GM18502 (cell line): ENCODE results near the gene PLD5.
"Not testable (repeated sequence)": the region's sequence is repeated elsewhere in the genome, so short reads cannot be mapped to it uniquely, and the experiment has no call there.

Source experiments
- ATAC-seq: cut with Tn5 transposase; IDR thresholded peaks from one replicate; pipeline ENCODE4 v1.9.1; 2021; ENCODE audit warnings: mild to moderate bottlenecking; ENCODE audit not compliant: unreplicated experiment, poor library complexity

The PLD5 gene

DNA sequence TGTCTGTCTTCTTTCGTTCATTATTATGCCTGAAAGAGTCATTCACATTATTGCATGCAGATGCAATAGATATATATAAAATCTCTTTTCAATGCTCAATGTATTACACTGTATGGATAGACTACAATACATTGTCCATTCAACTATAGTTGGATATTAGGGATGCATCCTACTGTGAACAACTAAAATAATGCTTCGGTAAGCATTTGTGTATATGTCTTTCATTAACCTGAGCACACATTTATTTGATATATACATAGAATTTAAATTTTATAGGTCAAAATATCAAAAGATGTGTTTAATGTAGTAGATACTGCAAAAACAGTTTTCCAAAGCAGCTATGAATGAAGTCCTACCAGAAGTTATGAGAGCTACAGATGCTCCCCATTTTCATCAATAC, 8.9 kb downstream of the PLD5 start:
- no peak for ATAC-seq

DNA sequence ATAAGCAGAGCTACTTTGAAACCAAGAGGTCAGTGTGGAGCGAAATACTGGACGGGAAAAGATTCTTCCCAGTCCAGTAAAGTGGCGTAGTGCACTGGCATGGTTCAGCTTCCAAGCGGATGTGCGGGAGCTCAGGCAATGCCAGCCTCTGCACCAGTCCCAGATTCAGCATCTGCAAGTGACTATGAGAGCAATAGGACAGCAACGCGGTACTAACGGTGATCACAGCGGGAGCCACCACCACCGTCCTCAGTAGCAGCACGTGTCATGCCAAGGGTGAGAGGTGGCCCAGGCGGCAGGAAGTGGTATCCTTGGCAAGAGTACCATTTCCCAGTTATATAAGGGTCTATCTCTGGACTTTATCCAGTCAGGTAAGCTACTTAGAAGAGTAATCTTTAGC, 17.8 kb downstream of the PLD5 start:
- no peak for ATAC-seq

DNA sequence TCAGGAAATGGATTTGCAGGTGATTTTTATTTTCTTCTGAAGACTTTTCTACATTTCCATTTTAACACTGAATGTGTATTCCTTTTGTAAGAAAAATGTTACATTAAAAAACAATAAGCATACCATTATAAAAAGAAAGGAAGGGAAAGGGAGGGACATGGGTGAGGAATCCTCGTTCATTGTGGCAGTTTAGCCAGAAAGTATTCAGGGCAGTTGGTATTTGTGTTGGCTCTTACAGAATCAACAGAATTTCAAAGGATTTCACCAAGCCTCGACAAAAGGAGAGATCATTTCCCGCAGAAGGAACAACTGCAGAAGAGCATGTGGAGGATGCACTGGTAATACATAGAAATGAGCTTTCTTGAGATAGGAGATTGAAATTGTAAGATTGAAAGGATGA, 35.0 kb downstream of the PLD5 start:
- no peak for ATAC-seq

DNA sequence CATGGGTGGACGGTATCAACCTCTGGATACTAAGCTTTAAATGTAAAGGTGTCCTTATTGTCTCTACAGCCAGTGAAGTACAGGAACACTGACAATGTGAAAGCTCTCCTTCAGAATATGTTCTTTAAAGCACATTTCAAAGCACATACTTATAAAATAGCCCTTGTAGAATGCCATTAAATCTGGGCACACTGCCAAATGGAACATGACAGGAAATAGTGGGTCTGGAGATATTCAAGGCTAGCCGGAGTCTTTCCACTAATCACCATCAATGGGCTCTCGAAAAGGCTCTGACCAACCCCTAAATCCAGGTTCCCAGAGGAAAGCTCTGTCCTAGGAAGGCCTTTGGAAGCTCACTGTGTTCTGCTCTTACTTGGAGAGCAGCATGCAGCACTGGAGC, 46.6 kb downstream of the PLD5 start:
- ATAC-seq, result no peak

DNA sequence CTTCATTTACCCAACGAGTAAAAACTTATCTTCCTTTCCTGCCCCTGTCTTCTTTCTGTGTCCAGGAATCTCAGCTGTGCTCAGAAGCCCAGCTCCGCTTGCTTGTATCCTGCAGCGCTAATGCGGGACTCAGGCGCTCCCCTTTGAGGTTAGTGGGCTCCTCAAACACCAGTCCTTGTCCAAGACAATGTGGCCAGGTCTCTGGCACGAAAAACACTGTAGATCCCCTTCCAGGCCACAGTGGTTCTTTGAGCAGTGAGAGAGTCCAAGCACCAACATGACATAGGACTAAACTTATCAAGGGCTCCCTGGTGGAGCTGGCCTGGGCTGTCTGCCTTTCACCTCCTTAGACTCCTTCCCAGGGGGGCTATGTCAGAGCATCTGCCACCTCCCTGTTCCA, 53.7 kb downstream of the PLD5 start:
- ATAC-seq, result no peak

DNA sequence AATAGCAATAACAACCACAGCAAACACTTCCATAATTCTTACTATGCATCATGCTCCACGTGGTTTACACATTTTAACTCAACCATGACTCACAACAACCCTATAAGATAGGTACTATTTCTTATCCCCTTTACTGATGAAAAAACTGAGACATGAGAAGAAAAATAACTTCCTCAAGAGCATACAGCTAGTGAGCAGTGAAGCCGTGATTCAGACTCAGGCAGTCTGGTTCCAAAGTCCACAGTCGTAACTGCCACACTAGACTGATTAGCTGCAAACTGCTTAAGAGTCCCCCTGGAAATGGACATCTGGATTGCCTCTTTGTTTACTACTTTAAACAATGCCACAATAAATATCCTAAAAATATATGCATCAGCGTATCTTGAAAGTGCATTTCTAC, 55.7 kb downstream of the PLD5 start:
- no peak for ATAC-seq

DNA sequence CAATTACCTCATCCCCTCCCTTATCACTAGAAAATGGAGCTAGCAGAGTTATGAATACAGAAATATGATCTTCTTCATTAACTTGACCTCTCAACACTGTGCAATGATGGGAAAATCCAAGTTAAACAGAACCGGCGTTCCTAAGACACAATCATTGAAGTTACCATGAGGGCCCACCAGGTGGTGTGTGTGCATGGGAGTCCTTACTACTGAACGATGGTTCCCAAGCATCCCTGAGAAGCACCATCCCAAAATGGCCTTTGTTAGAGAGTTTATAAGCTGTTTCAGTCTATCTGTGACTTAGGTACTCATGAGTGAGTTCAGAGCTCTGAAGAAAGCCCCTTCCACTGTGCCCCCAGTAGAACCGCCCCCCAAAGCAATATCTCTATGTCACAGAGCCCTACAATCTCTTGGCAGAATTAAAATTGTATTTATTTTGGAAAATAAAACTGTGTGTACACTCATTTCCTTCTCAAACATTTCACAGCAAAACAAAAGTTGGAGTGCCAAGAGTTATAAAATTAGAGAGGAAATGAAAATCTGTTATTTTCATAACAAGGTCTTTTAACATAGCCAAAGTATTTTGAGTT, 56.8 kb downstream of the PLD5 start:
- peak; percentile 86 for ATAC-seq

DNA sequence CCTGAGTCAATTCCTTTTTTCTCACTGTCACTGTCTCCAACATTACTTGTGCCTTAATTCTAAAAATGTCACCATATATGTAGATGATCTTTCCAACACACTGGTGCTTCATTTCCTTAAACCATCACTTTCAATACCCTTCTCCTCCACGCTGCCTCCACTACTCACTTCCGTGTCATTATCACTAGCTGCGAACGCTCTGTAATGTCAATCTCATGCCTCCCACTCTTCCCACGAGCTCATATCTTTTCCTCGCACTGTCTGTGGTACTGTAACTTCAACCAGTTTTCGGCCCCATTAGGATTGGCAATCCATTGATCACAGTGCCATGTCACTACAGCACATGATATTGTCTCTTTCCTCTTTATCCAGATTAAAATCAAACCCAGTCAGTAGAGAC, 61.6 kb downstream of the PLD5 start:
- ATAC-seq, result no peak

DNA sequence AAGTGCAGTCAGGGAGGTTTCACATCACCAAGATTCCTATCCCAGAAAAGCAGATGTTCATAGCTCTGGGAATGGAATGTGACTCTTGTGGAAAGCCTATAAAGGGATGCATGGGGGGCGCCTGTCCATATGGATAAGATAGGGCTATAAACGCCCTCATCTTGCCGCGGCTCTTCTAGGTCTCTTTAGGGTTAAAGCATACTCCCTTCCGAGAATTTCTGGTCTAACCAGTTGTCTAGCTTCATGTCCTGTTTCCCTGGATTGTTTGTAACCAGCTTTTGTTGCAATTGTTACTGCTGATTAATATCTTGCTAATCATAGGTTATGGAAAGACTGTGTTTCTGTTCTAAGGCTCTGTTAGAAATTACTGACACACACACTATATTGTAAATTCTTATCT, 64.8 kb downstream of the PLD5 start:
- not testable (repeated sequence) for ATAC-seq

DNA sequence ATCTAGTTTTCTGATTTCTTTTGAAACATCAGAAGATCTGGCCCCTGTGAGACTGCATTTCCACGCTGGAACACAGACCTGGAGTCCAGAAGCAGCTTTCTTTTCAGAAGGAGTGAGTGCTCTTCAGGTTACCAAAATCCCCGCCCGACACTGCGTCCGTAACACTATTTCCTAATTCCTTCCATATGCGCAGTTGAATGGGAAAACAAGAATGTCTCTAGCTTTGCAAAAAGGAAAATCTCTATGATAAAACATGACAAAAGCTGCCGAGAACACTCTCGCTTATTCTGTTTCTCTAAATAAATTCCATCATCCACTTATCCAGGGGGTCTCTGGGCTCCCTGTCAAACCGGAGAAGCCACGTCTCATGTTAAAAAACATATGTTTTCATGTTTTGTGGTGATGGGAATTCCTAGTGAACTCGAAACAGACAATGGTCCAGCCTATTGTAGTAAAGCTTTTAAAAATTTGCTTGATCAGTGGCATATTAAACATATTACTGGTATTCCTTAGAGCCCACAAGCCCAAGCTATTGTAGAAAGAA, 67.7 kb downstream of the PLD5 start:
- ATAC-seq, result no peak

DNA sequence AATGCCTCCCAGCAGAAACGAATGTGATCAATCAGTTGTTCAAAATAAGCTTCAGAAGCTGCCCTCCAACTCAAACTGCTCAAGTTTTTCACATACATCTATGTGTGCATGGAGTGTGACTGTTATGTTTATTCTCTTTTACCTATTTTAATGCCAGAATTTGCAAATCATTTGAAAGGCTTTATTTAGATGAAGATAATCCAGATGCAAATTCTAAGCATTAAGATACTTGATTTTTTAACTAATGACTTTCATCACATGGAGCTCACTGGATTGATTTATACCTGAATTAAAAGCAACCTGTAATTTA, 69.5 kb downstream of the PLD5 start:
- ATAC-seq, result peak; percentile 8

DNA sequence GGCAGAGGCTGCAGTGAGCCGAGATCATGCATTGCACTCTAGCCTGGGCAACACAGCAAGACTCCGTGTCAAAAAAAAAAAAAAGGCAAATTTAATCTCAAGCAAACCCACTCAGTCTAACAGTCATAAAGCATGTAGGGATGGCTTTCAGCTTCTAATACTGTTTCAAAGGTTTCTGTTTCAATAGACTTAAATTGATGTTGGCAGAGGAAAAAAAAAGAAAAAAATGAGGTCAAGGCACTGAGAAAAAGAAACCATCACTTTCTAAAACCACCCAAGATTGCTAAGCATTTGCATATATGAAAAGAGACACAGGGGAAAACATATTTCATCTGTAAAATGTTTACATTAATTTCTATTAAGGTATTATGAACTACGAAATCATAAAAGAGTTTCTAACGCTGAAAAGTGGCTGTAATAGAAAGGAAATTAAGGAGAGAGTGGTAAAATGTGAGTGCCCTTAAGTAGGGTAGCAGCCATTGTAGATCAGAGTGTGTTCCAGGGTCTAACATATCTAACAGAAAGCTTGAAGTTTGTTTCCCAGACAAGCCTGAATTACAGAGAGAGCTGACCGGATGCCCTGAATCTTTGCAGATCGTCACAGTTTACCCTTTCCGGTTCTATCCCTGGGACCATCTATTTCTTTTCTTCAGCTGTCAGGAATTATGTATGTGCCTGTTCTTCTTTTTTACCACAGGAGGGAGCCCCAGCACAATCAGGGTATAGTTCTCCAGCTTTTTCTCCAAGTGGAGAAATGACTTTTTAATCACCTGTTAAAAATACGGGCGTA, 70.0 kb downstream of the PLD5 start:
- ATAC-seq, result peak; percentile 69

DNA sequence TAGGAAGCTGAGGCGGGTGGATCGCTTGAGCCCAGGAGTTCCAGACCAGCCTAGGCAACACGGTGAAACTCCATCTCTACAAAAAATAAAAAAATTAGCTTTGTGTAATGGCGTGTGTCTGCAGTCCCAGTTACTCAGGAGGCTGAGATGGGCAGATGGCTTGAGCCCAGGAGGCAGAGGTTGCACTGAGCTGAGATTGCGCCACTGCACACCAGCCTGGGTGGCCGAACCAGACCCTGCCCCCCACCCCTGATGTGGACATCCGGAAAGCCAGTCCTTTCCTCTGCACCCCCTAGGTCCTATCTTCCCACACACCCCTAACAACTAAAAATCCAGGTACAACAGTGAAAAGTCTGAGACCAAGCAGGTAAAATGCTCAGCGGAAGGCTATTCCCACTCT, 71.9 kb downstream of the PLD5 start:
- no peak for ATAC-seq

DNA sequence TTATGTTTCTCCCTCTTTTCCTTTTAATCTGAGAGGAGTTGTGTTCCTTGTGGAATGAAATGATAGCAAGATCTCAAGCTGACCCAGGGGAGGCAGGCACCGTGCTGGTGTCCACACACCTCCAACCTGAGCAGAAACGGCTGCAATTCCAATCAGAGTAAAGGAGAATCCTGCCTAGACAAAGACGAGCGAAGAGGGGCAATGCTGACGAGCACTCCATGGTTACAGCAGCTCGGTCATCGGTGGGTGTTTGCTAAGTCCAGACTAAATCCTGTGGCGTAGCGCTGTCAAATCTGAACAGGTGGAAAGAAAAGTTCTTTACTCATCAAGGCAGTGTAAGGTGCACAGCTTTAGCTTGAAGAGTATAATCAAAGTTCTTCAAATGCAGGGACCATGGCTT, 74.8 kb downstream of the PLD5 start:
- no peak for ATAC-seq

DNA sequence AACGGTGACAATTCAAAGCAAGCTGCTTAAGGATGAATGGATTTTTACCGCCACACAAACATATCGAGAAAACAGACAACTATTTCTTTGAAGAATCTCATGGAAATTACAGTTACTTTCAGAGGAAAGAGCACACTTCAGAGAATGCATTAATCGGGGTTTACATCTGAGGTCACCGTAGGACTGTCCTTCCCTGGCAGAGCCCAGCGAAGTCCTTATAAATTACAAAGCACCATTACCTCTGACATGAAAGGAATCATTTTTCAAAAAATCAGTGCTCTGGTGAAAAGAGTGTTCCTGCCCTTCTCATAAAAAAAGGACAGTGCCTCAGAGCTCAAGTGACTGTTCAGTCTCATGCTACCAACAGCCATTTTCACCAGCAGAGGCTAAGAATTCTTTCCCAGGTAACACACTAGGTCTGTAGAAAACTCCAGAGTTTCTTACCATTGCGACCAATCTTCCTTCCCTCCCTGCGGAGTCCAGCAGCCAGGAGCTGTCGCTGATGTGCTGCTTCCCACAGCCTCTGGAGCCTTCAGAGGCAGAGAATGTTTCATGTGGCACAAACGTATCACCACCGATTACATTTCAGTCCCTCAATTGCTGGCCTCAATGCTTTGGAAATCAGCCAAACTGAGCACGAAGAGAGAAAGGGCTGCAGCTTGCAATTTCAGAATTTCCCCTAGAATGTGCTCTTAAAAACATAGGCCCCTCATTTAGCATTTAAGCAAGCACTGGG, 75.4 kb downstream of the PLD5 start:
- ATAC-seq, result no peak

DNA sequence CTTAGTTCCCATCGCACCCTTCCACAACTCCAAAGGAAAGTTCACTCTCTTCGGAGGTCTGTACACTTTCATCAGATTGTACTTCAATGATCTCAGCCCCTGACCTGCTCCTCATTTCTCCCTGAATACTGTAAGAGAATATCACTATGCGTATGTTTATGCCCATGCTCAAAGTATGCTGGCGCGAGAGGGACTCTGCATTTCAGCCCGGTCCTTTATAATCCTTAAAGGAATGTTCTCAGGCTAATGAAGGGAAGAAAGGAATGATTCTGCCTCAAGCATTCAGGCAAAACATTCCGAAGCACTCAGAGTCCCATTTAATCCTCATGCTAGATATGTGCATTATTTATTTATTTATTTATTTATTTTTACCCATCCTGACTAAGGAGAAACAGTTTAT, 76.8 kb downstream of the PLD5 start:
- no peak for ATAC-seq

DNA sequence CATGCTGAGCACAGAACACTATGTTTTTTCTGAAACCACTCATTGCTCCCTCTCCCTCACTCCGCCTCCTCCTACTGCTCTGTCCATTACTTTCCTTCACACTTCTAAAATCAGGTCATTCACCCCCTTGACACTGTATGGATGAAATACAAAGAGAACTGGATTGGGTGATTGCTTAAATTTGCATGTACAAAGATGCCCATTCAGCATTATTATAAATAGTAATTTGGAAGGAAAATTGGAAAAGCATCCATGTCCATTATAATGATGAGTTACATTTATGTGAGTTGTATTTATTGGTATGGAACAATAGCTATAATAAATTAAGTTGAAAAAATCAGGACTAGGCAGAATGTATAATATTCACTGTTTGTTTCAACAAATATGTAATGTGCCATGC, 83.7 kb downstream of the PLD5 start:
- no peak for ATAC-seq

DNA sequence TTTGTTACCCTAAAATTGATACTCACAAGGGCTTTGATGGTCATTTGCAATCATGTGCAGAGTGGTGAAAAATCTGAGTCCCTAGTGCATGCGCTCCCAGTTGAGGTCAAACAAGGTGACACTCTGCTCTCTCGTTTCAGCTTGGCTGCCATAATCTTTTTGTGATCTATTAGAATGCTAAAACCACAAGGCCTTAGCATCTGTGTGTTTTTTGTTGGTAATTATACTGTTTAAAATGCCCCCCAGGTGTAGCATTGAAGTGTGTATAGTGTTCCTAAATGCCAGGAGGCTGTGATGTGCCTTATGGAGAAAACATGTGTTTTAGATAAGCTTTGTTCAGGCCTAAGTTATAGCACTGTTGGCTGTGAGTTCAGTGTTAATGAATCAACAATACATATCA, 89.3 kb downstream of the PLD5 start:
- ATAC-seq, result no peak

DNA sequence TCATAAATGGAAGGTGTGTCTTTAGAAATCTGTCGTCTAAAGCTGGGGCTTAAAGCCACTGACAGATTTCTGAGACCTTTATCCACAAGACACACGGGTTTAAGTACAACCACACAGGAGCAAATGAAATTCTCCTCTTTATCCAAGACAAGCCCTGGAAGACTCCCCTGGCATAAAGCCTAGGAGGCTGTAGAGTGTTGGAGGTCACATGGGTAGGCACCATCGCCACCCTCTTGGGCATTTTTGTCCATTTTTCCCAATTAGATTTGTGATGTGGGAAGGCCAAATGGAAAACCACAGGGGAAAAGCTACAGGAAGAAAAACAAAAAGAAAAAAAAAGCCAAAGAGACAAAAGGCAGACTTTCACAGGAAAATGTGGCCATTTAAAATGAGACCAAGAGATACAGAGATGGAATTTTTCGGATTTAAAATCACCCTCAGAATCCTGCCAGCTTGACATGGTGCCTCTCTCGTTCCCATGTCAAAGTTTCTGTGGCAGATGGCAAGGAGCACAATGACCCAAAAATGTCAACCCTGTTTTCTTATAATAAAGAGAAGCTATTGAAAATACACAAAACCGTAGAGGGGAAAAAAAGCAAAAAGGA, 91.9 kb downstream of the PLD5 start:
- no peak for ATAC-seq

DNA sequence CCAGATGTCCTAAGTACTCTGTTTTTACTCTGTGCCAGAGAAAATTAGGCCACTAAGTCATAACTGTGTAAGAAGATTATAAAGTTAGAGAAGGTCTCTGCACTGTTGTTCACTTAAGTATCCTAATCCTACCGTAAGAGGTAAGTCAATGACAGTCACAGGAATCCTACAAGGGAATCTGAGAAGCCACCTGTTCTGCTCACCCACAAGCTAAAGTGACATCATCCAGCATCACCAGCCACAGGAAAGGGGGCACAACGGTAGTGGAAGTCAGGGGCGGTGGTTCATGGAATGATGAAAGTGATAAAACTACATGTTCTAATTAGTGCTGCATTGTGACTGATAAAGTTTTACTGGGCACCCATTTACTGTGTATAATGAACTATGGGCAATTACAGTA, 92.7 kb downstream of the PLD5 start:
- ATAC-seq, result no peak

DNA sequence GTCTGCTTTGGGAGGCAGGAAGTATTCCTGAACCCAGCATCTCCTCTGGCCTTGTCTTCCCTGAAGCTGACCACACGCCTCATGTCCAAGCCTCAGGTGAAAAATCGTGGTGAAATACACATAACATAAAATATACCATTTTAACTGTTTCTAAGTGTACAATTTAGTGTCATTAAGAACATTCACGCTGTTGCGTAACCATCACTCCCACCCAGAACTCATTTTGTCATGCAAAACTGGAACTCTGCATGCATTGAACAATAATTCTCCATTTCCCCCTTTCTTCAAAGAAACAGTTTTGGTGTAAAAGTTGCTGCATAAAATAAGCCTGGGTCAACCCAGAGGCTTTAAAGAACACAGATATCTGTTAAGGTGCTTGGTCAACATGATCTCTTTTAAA, 93.5 kb downstream of the PLD5 start:
- no peak for ATAC-seq
